22Rv1 (cell line): ENCODE measurements around the gene ATP11A.

Source experiments
- H3K27ac ChIP-seq: fragments of 450-650 bp; 2 replicates; pipeline ENCODE4 v1.5.1; 2017
- CTCF ChIP-seq: fragments of 450-650 bp; IDR thresholded peaks from 2 replicates; pipeline ENCODE4 v1.5.1; 2017; ENCODE audit warnings: mild to moderate bottlenecking
- ZFX ChIP-seq: fragments of 450-650 bp; IDR thresholded peaks from 2 replicates; pipeline ENCODE4 v1.6.1; 2017; ENCODE audit warnings: antibody characterized with exemption, borderline replicate concordance

Gene ATP11A

DNA sequence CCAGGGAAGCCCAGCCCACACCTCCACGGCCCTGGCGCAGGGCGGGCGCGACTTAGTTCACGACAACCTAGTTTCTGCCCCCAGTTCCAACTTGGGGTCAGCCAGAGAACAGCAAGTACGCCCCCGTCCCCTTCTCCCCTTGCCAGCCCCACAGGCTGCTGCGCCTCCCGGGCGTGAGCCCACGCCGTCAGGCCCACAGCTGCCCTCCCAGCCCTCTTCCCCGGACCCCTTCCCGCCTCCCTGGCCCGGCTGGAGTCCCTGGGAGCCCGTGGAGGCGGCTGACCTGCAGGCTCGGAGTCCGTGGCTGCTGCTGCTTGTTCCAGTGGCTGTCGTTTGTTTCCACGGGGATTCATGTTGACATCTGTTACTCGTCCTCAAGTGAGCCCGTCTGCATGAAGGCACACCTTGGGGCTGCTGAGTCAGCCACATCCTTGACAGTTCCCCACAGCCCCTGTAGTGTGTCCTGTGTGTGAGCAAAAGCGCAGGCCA, 86.0 kb downstream of the ATP11A start:
- H3K27ac ChIP-seq: no peak overlapping the region
- TF ChIP-seq ZFX: no peak
- no peak for TF ChIP-seq CTCF

GRCh38 chr13:112776354-112776753, 86.5 kb downstream of the ATP11A start:
- no peak overlapping the region for H3K27ac ChIP-seq

GRCh38 chr13:112776971-112777370, 87.1 kb downstream of the ATP11A start:
- TF ChIP-seq CTCF: no peak
- TF ChIP-seq ZFX: no peak
- H3K27ac ChIP-seq: no peak overlapping the region

More at GRCh38 chr13:112776354-112776753, 86.5 kb downstream of the ATP11A start:
- TF ChIP-seq ZFX (no peak), CTCF (no peak)

DNA sequence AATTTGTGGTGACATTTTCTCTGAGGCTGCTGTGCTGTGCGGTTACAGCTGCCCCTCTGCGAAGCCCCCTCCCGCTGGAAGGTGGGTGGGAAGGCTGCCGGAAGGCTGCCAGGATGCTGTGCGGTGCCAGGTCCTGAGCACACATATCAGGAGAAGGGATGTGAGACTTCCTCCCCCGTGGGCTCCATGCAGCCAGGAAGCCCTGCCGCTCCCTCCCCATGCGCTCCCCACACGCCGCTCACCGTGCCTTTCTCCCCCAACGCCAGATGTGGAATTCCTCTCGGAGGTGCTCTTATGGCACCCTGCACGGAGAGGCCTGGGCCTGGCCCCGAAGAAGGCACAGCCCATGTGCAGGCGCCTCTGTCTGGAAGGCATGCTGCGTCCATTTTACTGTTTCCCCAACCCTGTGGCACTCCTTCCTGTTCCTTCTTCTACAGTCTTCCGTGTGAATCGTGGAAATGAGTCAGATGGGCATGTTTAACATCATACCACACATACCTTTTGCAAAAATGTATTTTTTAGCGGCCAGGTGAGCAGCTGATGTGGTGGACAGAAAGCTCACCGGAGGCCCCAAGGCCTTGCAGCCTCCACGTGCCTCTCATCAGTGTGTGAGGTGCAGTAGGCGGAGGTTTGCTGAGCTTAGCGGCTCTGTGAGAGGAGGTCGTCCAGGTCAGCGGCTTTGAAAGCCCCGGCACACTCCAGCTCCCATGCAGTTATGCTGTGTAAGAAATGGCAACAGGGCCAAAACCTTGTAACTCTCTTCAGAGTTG, 88.0 kb downstream of the ATP11A start:
- no peak overlapping the region for H3K27ac ChIP-seq

GRCh38 chr13:112779856-112780604, 90.2 kb downstream of the ATP11A start:
- H3K27ac ChIP-seq: no peak overlapping the region
- TF ChIP-seq ZFX: no peak
- no peak for TF ChIP-seq CTCF

More for the DNA sequence above, 88.0 kb downstream of the ATP11A start:
- TF ChIP-seq ZFX (no peak), CTCF (no peak)

GRCh38 chr13:112781287-112781686, 91.4 kb downstream of the ATP11A start:
- TF ChIP-seq ZFX (no peak), CTCF (no peak)
- no peak overlapping the region for H3K27ac ChIP-seq
